IPS DF 6.9 (cell line): ENCODE results near the gene MEGF11.

ENCODE experiments used
- DNase-seq: peaks from one replicate; pipeline ENCODE4 v3.0.0-alpha.2; 2013; ENCODE audit warnings: low read depth, low spot score
- H3K27ac ChIP-seq: one replicate; pipeline ENCODE4 v1.5.1; 2013; ENCODE audit warnings: low read length, control low read depth
- H3K27me3 ChIP-seq: 2 replicates; pipeline ENCODE4 v1.6.1; 2013; ENCODE audit warnings: mild to moderate bottlenecking, low read length; ENCODE audit not compliant: control insufficient read depth, insufficient read depth
- H3K36me3 ChIP-seq: 2 replicates; pipeline ENCODE4 v1.6.1; 2013; ENCODE audit warnings: low read length; ENCODE audit not compliant: control insufficient read depth, insufficient read depth
- H3K4me1 ChIP-seq: 2 replicates; pipeline ENCODE4 v1.6.1; 2013; ENCODE audit warnings: low read length; ENCODE audit not compliant: control insufficient read depth, insufficient read depth
- H3K4me3 ChIP-seq: 2 replicates; pipeline ENCODE4 v1.5.1; 2013; ENCODE audit warnings: mild to moderate bottlenecking, low read length
- H3K9me3 ChIP-seq: 2 replicates; pipeline ENCODE4 v1.6.1; 2013; ENCODE audit warnings: low read length, inconsistent platforms; ENCODE audit not compliant: control insufficient read depth, insufficient read depth
- WGBS: extraction: QIAGEN DNeasy Blood & Tissue Kit; methylation state at CpG from one replicate; pipeline ENCODE4 v1.1.7; 2013; ENCODE audit warnings: mixed read lengths, missing lambda C conversion rate; ENCODE audit not compliant: insufficient read length, insufficient coverage; 5-methylcytosine and 5-hydroxymethylcytosine counted together

MEGF11 gene

DNA sequence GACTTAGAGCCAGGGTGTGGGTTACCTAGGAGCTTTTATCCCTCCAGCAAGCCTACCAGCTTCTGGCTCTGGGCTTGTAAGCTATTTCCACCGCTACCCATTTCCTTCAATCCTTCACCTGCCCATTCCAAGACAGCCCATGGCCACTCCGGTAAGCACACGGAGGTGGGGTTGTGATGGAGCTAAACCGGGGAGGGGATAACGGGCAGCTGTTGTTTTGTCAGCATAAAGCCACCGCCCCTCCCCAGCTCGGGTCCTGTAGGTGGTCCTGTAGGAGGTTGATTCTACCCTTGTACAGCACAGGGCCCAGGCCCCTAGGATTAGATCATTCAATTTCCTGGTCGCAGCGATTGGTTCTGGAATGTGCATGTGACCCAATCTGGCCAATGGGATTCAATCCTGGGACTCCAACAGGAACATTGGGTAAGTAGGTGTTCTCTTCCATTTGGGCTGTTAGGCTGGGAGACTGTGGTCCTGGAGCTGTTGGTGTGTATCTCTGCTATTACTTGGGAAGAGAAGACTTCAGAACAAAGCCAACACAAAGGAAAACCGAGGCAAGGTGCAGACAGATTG lies 233.6 kb downstream of the MEGF11 start:
- peaks cover 10% of the 10 kb centered on the region for H3K4me1 ChIP-seq
- H3K4me3 ChIP-seq: no peak overlapping the region
- no peaks in the 10 kb centered on the region for H3K9me3 ChIP-seq
- WGBS: no CpG with 5 or more reads among the region's 10 CpGs
- H3K27ac ChIP-seq: no peak overlapping the region
- H3K27me3 ChIP-seq: no peaks in the 10 kb centered on the region
- H3K36me3 ChIP-seq: no peaks in the 10 kb centered on the region
- DNase-seq: no peak

DNA sequence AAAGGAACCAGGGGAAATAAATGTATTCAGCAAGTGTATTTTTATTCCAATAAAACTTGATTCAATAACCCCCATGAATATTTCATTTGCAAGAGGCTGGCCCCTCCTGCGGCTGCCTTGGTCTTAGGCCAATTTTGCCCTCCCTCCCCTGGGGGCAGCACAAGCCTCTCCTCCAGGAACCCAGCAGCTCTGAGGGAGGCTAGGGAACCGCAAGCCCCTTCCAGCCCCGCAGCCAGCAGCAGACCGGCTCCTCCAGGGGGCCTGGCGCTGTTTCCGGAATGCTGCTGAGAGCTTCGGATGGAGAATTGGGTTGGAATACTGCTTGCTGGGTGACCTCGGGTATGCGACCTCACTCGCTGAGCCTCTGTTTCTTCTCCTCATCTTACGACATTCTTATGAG lies 234.2 kb downstream of the MEGF11 start:
- no CpG with 5 or more reads among the region's 11 CpGs for WGBS
- Histone ChIP-seq H3K27ac (no peak overlapping the region), H3K4me1 (peaks cover 8% of the 10 kb centered on the region), H3K27me3 (no peaks in the 10 kb centered on the region), H3K4me3 (no peak overlapping the region), H3K36me3 (no peaks in the 10 kb centered on the region), H3K9me3 (no peaks in the 10 kb centered on the region)
- no peak for DNase-seq

DNA sequence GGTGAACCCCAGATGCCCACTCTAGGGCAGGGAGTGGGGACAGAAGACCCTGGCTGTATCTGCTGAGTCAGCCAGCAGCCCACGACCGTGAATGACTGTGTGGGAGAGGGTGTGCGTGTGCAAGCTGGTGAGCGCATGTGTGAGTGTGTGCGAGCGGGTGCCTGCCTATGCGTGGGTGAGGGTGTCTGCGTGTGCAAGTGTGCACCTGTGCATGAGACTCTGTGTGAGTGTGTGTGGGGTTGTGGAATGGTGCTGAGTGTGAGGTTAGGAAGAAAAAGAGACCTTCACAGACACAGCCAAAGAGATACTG lies 235.1 kb downstream of the MEGF11 start:
- H3K27ac ChIP-seq: no peak overlapping the region
- WGBS: no CpG with 5 or more reads among the region's 8 CpGs

DNA sequence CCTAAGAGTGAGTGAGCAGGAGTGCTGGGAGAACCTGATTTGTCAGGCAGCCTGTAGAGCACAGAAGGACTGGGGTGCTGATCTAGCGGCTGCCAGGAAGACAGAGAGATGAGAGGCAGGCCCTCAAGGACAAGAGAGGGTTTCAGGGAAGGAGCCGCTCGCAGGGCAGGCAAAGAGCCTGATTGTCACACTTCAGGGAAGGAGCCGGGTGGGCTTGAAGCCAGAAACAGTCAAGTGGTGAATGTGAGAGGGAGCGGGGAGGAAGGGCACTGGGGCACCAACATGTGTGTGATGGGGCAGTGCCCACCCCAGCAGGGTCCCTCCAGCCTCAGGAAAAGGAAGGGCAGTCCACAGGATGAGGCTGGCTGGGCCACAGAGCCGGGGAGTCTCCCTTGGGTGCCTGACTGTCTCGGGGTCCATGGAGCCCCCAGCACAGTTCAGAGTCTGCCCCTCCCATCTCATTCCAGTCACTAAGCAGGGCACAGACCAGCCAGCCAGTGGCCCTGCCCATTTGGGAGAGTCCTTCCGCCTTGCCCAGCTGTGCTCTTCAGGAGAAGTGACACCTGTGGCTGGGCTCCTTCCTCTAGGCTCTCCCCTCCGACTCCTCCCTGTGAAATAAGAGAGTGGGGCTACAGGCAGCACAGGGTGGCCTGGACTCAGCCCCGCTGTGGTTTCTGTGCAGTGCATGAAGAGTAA lies 235.6 kb downstream of the MEGF11 start:
- Histone ChIP-seq H3K27ac (no peak overlapping the region), H3K27me3 (no peaks in the 10 kb centered on the region), H3K4me3 (no peak overlapping the region), H3K4me1 (peaks cover 3% of the 10 kb centered on the region), H3K36me3 (no peaks in the 10 kb centered on the region), H3K9me3 (no peaks in the 10 kb centered on the region)
- no peak for DNase-seq
- no CpG with 5 or more reads among the region's 10 CpGs for WGBS

More for the DNA sequence above, 235.1 kb downstream of the MEGF11 start:
- Histone ChIP-seq H3K4me3 (no peak overlapping the region), H3K9me3 (no peaks in the 10 kb centered on the region), H3K4me1 (peaks cover 5% of the 10 kb centered on the region), H3K36me3 (no peaks in the 10 kb centered on the region), H3K27me3 (no peaks in the 10 kb centered on the region)
- DNase-seq: no peak

DNA sequence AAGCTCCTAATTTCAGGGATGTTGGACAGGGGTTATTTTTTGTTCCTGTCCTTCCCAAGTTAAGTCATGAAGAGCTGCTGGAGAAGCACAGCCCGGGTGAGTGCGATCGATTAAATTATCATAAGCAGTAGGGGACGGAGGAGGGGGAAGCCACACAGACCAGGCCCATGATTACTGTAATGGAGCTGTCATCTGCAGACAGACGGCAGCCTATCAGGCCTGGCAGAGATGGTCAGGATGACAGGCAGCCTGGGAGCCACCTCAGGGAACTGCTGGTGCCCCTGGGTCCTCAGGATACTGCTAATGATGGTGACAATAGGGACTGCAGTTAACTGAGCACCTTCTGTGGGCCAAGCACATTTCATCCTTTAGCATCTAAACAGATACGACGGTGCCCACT lies 236.6 kb downstream of the MEGF11 start:
- H3K4me3 ChIP-seq: no peak overlapping the region
- H3K9me3 ChIP-seq: no peaks in the 10 kb centered on the region
- H3K4me1 ChIP-seq: peaks cover 3% of the 10 kb centered on the region
- H3K36me3 ChIP-seq: no peaks in the 10 kb centered on the region
- H3K27me3 ChIP-seq: no peaks in the 10 kb centered on the region
- no CpG with 5 or more reads among the region's 7 CpGs for WGBS
- no peak overlapping the region for H3K27ac ChIP-seq
- DNase-seq: no peak

DNA sequence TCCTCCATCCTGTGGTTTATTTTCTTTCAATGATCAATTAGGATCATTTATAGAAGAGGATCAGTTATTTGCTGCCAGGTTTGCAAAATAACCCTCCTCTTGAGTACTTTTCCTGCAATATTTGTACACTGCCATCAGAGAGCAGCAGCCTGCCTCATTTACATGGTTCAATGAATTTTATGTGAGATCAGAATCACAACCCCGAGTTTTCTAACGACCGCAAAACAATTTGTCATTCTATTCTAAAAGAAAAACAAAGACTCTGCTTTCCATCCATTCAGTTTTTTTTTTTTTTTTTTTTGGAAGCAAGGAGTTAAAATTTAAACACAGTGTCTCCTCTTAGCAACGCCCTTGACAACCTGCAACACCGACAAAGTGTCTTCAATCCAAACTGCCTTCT lies 237.4 kb downstream of the MEGF11 start:
- no peak for DNase-seq
- no CpG with 5 or more reads among the region's 5 CpGs for WGBS
- H3K27me3 ChIP-seq: no peaks in the 10 kb centered on the region
- no peak overlapping the region for H3K4me3 ChIP-seq
- H3K9me3 ChIP-seq: no peaks in the 10 kb centered on the region
- H3K36me3 ChIP-seq: no peaks in the 10 kb centered on the region
- H3K4me1 ChIP-seq: peaks cover 3% of the 10 kb centered on the region
- H3K27ac ChIP-seq: no peak overlapping the region

DNA sequence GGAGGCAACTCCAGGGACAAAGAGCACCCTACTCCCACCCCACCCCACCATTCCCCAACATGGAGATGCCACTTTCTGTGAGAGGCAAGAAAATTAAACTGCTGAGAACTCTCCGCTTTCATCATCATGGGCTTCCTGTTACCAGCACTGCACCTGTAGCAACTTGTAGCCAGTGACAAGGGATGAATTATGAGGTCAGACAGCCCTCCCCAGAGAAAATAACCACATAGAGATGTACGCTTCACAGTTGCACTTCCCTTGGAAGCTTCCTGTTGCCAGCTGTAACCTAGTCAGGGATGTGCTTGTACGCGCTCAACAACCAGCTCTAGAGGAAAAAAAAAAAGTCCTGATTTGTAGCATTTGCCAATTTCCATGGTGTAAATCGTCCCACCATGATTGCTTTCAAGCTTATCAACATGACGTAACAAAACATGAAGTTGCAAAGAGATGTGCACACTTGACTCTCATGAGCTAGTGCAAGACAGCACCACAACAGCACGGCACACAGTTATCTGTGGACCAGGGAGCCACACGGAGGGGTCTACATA lies 238.8 kb downstream of the MEGF11 start:
- WGBS: no CpG with 5 or more reads among the region's 8 CpGs
- Histone ChIP-seq H3K4me3 (no peak overlapping the region), H3K27me3 (no peaks in the 10 kb centered on the region), H3K27ac (no peak overlapping the region), H3K36me3 (no peaks in the 10 kb centered on the region), H3K9me3 (no peaks in the 10 kb centered on the region), H3K4me1 (peaks cover 3% of the 10 kb centered on the region)
- no peak for DNase-seq

DNA sequence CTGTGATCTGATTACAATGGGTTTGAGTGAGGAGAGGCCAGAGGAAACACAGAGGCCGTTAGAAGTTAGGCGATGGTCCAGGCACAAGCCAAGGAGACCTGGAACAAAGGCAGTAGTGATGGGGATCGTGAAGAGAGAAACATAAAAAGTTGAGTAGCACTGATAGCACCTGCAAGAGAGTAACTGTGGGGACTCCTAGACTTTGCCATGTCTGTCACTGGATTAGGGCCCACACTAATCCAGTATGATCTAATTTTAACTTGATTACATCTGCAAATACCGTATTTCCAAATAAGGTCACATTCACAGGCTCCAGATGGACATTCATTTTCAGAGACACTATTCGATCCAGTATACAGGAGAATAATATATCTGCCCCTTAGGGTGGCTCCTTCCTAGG lies 239.5 kb downstream of the MEGF11 start:
- H3K9me3 ChIP-seq: no peaks in the 10 kb centered on the region
- no peaks in the 10 kb centered on the region for H3K27me3 ChIP-seq
- H3K4me3 ChIP-seq: no peak overlapping the region
- H3K36me3 ChIP-seq: no peaks in the 10 kb centered on the region
- no peak for DNase-seq
- no CpG with 5 or more reads among the region's 5 CpGs for WGBS
- H3K27ac ChIP-seq: no peak overlapping the region
- H3K4me1 ChIP-seq: peaks cover 2% of the 10 kb centered on the region; the same call in 1 of the 2 replicates

DNA sequence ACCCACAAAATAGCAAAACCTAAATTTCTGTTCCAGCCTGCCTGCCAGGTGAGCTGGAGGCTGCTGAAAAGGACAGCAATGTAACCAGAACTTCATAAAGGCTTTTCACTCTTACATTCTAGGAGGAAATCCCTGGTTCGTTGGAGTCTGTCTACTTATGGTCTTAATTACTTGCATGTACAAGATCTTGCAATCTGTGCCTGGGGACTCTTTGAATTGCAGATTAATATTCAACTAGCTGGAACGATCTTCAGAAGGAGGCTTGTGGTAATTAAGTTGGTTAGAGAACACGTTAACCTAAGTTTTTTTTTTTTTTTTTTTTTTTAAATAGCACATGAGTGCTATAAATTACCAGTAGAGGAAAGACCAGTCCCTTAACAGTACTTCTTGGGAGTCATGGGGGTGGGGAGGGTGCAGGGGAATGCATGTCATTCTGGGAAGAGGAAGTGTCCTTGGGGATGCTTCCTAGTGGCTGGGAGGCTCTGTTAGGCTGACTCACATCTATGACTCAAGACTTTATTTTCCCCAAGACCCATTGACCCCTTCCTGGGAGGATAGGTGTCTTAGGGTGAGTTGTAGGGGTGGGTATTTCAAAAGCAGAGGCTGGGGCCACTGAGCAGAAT lies 244.5 kb downstream of the MEGF11 start:
- Histone ChIP-seq H3K36me3 (no peaks in the 10 kb centered on the region), H3K9me3 (no peaks in the 10 kb centered on the region), H3K27me3 (no peaks in the 10 kb centered on the region), H3K4me3 (no peak overlapping the region), H3K27ac (no peak overlapping the region), H3K4me1 (no peaks in the 10 kb centered on the region)
- WGBS: no CpG with 5 or more reads among the region's 3 CpGs
- no peak for DNase-seq

DNA sequence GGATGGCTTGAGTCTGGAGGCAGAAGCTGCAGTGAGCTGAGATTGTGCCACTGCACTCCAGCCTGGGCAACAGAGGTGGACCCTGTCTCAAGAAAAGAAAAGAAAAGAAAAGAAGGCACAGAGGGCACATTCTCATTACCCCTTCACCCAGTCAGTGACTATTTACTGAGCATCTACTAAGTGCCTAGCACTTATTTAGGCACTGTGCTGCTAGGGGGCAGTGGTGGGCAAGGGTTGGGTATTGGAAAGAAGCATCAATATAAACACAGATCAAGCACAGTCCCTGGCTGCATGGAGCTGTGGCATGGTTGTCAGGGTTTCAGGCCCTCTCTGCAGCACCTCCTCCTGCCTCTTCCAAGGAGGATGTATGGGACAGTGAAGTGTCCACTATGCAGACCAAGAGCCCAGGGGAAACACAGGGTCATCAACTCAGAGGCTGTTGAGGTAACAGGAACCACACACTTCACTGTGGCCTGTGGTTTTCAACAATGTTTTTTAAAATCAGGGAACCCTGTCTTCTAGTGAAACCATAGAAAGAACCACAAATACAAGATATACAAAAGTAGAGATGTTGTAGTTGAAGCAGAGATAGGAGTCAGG lies 245.8 kb downstream of the MEGF11 start:
- Histone ChIP-seq H3K27me3 (no peaks in the 10 kb centered on the region), H3K27ac (no peak overlapping the region), H3K4me3 (no peak overlapping the region), H3K9me3 (no peaks in the 10 kb centered on the region), H3K36me3 (no peaks in the 10 kb centered on the region), H3K4me1 (no peaks in the 10 kb centered on the region)
- DNase-seq: no peak
